Measurements from ENCODE around the gene TRMT11.

The TRMT11 gene

GRCh38 chr6:125987026-125987617 is 782 bp downstream of the TRMT11 start:
- Histone ChIP-seq H3K36me3 (ENCODE audit: control insufficient read depth, insufficient read depth, low read length) (no peaks in the 10 kb centered on the region), H3K4me3 (ENCODE audit: low read depth, low read length) (peak overlapping the region; percentile 89), H3K27ac (peak overlapping the region; percentile 68), H3K79me2 (peaks cover 2% of the 10 kb centered on the region), H3K9me3 (ENCODE audit: control insufficient read depth, low read length) (no peaks in the 10 kb centered on the region), H3K27me3 (ENCODE audit: control insufficient read depth, insufficient read depth, low read length) (no peaks in the 10 kb centered on the region), H3K4me1 (peaks cover 8% of the 10 kb centered on the region), H3K4me2 (ENCODE audit: low read length) (peak overlapping the region; percentile 91), H2AFZ (peak overlapping the region; percentile 87), H3K9ac (no peak overlapping the region)
- no peak for TF ChIP-seq CTCF (IDR thresholded peaks at IDR 0.05)

GRCh38 chr6:125988280-125988679 is 1.9 kb downstream of the TRMT11 start:
- no peak overlapping the region for H3K4me3 ChIP-seq (ENCODE audit: low read depth, low read length)
- H3K27ac ChIP-seq, result no peak overlapping the region

GRCh38 chr6:125989631-125990030 is 3.3 kb downstream of the TRMT11 start:
- H2AFZ ChIP-seq, result no peak overlapping the region
- no peak overlapping the region for H3K9ac ChIP-seq
- H3K9me3 ChIP-seq (ENCODE audit: control insufficient read depth, low read length), result no peaks in the 10 kb centered on the region
- TF ChIP-seq CTCF (IDR thresholded peaks at IDR 0.05), result no peak
- H3K4me3 ChIP-seq (ENCODE audit: low read depth, low read length), result no peak overlapping the region
- H3K27me3 ChIP-seq (ENCODE audit: control insufficient read depth, insufficient read depth, low read length), result no peaks in the 10 kb centered on the region
- H3K4me1 ChIP-seq, result peaks cover 8% of the 10 kb centered on the region
- H3K4me2 ChIP-seq (ENCODE audit: low read length), result no peak overlapping the region
- no peak overlapping the region for H3K27ac ChIP-seq
- peaks cover 2% of the 10 kb centered on the region for H3K79me2 ChIP-seq
- H3K36me3 ChIP-seq (ENCODE audit: control insufficient read depth, insufficient read depth, low read length), result no peaks in the 10 kb centered on the region

More at GRCh38 chr6:125988280-125988679, 1.9 kb downstream of the TRMT11 start:
- Histone ChIP-seq H3K4me2 (ENCODE audit: low read length) (no peak overlapping the region), H3K9ac (no peak overlapping the region), H3K79me2 (peaks cover 2% of the 10 kb centered on the region), H3K9me3 (ENCODE audit: control insufficient read depth, low read length) (no peaks in the 10 kb centered on the region), H3K36me3 (ENCODE audit: control insufficient read depth, insufficient read depth, low read length) (no peaks in the 10 kb centered on the region), H3K4me1 (peaks cover 8% of the 10 kb centered on the region), H3K27me3 (ENCODE audit: control insufficient read depth, insufficient read depth, low read length) (no peaks in the 10 kb centered on the region), H2AFZ (no peak overlapping the region)
- no peak for TF ChIP-seq CTCF (IDR thresholded peaks at IDR 0.05)

- TF ChIP-seq CTCF (IDR thresholded peaks at IDR 0.05), result no peak
- no peak overlapping the region for H3K4me3 ChIP-seq (ENCODE audit: low read depth, low read length)
- H3K4me2 ChIP-seq (ENCODE audit: low read length), result no peak overlapping the region
- no peaks in the 10 kb centered on the region for H3K27me3 ChIP-seq (ENCODE audit: control insufficient read depth, insufficient read depth, low read length)
- peaks cover 8% of the 10 kb centered on the region for H3K4me1 ChIP-seq
- no peak overlapping the region for H3K27ac ChIP-seq
- H2AFZ ChIP-seq, result no peak overlapping the region
- H3K9me3 ChIP-seq (ENCODE audit: control insufficient read depth, low read length), result no peaks in the 10 kb centered on the region
- H3K79me2 ChIP-seq, result no peaks in the 10 kb centered on the region
- H3K36me3 ChIP-seq (ENCODE audit: control insufficient read depth, insufficient read depth, low read length), result no peaks in the 10 kb centered on the region
- H3K9ac ChIP-seq, result no peak overlapping the region
These were observed 5.3 kb downstream of the TRMT11 start for GRCh38 chr6:125991653-125992052.

Data from parathyroid adenoma (tissue), 2 donors.